HG02840 (cell line): ENCODE results near the gene SNAPC4.
"Not testable (repeated sequence)": the region's sequence is repeated elsewhere in the genome, so short reads cannot be mapped to it uniquely, and the experiment has no call there.

Source experiments
- ATAC-seq: cut with Tn5 transposase; IDR thresholded peaks from one replicate; pipeline ENCODE4 v1.9.1; 2021; ENCODE audit warnings: mild to moderate bottlenecking, moderate library complexity, moderate number of reproducible peaks; ENCODE audit not compliant: unreplicated experiment, low FRiP score

The SNAPC4 gene

DNA sequence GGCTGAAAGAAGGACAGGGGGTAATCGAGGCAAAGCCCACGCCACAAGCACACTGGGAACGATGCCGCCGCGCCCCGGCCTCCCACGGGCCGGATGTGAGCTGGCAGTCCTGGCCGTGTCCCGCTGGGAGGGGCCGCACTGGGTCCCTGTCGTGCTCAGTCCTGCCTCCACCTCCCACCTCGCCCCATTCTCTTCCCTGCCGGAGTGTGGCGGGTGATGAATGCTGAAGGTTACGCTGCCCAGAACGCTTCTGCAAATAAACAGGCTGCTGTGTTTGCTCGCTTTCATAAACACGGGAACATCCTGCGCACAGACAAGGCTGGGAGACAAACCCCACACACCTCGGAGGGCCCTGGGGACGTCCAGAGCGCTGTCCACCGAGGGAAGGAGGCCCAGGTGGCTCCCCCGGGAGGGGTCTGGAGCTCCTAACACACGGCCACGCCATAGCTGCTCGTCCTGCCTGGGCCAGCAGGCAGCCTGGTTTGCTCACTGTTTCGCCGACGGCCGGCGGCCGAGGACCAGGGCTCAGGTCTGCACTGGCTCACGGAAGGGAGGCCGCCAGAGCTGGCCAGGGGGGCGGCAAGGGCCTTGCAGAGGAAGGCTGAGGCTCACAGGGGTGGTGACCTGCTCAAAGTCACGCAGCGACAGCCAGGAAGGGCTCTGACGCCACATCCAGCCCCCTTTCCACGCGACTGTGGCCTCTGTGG, 38.8 kb downstream of the SNAPC4 start:
- no peak for ATAC-seq

DNA sequence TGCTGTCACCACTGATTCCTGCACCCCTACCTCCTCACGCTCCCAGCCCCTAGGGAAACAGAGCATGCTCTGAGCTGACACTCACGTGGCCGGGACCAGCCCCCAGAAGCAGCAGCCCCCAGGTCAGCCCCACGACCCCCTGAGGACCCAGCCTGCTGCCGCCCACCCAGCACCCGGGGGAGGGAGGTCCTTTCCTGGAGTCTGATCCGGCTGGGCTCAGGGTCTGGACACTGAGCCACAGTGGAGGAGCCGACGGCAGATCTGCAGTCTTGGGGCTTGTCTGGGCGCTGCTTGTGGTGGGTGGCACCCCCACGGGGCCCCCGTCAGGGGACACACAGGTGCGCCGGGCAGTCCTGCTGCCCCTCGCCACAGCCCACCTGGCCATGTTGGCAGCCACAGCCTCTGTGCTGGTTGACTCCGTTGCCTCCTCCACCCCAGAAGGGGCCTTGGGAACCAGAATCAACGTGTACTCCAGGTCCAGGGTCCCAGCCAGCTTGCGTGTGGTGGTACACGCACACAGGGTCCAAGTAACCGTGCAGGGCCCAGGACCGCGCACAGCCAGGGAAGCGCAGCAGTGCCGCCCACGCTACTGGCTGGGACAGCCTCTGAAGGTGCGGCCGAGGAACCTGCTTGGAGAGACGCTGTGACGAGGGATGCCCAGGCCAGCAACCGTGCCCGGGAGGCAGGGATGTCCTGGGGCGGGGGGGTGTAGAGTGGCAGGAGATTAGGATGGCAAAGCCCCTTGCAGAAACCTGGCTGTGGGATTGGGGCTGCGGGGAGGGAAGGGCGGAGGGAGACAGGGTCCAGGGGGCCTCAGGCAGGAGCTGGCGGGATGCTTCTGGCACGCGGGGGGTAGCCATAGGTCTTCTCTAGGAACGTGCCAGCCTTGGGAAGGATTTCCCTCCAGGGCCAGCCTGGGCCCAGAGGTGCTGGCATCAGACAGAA, 39.9 kb downstream of the SNAPC4 start:
- ATAC-seq: no peak

DNA sequence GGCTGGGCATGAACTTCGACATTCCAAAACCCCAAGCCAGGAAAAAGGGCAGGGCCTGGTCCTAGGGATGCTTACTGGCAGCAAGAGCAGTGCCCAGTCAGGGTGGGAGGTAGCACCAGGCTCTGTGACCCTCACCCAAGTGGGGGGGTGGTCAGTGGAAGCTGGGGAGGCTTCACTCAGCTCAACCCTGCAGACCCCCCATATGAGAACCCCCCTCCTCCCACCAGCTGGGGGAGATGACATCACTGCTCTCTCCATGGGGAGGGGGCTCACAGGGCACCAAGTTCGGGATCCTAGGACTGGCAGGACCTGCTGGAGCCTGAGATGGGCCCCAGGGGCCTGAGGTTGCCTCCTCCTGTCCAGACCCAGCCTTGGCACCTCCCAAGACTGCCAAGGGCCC, 41.1 kb downstream of the SNAPC4 start:
- ATAC-seq: no peak

DNA sequence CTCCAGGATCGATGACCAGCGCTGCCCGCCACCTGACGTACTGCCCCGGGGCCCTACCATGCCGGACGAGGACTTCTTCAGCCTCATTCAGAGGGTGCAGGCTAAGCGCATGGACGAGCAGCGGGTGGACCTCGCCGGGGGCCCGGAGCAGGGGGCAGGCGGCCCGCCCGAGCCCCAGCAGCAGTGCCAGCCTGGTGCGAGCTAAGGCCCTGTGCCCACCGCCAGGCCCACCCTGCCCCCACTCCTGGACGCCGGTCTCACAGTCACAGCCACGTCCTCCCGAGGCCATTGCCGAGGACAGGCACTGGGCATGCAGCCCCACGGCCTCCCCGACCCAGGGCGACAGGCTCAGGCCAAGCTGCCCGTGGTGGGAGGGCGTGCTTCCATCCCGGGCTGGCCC, 42.0 kb downstream of the SNAPC4 start:
- no peak for ATAC-seq

DNA sequence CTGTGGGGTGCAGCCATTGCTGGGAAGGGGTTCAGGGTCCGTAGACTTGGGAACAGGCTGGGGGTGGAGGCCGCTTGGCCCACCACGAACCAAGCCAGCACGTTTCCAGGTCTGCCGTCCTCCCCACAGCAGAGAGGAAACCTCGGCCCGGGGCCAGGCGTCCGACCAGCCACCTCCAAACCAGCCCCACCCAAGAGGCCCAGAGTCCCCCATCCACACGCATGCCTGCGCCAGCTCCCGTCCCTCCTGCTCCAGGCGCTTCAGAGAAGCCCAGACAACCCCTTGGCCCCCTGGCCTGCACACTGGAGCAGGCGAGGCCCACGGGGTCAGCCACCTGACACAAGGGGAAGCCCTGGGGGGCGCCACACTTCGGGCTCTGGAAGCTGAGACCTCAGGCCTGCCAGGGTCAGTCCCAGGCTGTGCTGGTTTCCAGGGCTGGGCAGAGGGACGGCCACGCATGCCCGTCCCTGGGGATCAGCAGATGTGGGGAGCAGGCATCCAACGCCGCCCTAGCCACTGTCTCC, 42.7 kb downstream of the SNAPC4 start:
- ATAC-seq: no peak

DNA sequence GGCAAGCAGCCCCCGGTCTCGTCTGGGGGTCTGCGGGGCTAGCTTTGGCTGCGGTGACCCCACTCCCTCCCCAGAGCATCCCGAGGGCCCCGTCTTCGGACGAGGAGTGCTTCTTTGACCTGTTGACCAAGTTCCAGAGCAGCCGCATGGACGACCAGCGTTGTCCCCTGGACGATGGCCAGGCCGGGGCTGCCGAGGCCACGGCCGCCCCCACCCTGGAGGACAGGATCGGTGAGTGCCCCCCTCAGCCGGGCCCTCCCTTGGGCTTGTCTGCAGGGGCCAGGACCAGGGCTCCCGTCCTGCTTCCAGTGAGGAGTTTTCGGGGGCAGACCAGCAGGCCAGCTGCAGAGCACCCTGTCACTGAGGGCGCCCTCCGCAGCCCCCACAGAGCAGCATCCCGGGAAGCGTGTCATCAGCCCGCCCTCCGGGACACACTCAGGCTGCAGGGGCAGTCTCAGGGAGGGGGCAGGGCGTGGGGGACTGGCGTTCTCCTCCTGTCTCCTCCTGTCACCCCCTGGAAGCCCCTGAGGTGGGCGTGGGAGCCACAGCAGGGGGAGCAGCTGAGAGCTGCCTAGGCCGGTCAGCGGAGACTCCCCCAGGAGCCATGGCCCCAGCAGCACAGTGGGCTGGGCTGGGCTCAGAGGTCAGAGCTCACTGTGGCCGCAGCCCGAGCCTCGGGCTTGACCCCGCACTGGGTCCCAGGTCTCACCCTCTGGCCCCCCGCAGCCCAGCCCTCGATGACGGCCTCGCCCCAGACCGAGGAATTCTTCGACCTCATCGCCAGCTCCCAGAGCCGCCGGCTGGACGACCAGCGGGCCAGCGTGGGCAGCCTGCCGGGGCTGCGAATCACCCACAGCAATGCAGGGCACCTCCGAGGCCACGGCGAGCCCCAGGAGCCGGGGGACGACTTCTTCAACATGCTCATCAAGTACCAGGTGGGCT, 44.1 kb downstream of the SNAPC4 start:
- ATAC-seq: no peak

DNA sequence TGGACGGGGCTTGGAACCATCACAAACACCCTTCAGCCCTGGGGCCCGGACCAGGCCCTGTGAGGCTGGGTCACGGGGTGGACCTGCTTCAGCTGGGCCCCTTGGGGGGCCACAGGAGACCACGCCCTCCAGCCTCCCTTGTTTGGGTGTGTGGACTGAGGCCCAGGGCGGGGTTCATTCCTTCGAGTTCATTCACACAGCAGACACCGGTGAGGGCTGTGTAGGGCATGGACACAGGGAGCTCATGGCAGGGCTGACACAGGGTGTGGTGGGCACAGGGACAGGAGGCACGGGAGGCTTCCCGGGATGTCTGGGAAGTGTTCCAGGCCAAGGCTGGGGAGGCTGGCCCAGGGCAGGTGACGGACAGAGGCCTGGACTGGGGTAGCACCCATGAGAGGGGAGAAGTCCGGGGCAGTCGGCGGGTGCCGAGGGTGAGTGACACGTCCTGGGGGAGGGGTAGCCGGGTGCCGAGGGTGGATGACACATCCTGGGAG, 45.3 kb downstream of the SNAPC4 start:
- ATAC-seq: no peak

DNA sequence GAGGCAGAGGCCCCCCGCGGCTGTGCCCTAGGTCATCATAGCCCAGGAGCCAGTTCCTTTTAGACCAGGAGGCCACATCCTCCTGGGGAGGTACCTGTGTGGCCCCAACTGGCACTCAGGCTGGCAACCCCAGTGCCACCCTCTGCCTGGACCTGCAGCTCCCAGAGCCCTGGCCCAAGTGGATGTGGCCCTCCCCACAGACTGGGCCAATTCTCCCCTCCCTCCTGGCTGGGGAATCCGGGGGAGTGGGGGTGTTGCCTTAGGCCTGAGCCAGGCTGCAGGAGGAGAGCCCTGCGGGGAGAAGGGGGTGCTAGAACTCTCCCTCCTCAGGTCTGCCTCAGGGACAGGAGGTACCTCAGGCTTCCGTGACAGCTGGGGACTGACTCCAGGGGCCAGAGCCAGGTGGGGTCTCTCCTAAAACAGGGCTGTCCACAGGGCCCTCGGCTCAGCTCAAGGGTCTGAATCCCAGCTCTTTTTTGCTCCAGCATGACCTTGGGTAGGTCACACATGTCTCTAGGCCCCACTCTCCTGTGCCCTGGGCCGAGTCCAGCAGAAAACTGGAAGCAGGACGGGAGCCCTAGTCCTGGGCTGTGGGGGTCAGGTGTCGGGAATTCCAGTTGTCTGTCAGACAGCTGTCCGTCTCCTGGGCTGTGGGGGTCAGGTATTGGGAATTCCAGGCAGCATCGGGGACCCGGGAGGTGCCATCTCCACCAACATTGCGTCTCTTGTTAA, 46.0 kb downstream of the SNAPC4 start:
- no peak for ATAC-seq

DNA sequence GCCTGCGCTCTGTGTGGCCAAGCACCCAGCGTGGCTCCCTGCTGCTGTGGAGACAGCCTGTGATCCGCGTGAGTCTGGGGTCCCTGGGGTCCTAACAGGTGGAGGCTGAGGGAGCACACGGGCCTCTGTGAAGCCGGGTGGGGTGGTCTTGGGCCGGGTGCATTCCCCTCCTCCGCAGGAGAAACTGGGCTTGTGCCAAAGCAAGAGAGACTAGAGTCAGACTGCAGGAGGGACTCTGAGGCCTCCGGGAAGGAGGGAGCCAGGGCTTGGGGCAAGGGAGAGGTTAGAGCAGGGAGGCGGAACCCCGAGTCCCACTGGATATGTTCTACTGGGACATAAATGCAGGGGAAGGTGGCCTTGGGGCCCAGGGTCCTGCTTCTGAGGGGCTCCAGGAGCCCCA, 46.9 kb downstream of the SNAPC4 start:
- ATAC-seq: no peak

DNA sequence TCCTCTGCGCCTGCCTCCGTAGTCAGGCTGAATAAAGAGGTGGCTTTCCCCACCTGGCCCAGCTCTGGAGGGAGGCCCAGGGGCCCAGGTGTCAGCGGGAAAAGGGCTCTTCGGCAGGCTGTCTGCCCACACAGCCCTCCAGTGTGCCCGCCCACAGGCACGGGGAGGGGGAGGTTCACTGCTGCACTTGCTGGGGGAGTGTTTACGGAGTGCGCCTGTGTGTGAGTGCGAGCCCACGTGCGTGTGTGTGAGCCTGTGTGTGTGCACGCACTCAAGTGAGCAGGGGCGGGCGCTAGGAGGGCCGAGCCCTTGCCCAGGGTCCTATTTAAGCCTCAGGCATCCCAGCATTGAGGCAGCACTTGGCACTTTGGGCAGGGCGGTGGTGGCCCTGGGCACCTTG, 47.3 kb downstream of the SNAPC4 start:
- ATAC-seq: no peak

DNA sequence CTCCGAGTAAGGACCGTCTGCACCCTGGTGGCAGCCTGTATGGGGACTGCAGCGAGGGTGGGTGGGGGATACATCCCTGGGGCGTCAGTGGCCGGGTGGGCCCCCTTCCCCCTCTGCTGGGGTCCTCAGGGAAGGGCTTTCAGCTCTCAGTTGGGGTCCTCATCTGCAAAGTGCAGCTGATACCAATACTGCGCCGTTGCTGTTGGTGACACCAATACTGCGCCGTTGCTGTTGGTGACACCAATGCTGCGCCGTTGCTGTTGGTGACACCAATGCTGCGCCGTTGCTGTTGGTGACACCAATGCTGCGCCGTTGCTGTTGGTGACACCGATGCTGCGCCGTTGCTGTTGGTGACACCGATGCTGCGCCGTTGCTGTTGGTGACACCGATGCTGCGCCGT, 48.1 kb downstream of the SNAPC4 start:
- not testable (repeated sequence) for ATAC-seq

DNA sequence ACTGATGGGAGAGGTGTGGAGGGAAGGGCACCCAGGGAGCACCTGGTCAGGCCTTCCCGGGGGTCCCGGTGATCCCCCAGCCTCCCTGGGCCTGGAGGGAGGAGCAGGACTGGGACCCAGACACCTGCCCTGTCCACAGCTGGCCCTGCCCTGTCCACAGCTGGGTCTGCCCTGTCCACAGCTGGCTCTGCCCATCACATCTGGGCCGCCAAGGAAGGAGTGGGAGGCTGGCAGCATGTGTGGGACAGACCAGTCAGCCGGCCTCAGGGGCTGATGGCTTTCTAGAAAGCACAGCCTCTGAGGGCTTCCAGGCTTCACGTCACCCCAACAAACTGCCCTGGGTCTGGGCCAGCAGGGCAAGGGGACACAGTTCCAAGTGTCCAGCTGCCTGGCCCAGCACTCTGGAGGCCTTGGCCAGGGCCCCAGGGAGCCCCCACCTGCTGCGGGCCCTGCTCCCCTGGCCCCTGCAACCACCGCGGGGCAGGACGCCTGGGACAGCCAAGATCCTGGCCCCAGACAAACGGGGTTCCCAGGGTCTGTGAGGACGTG, 48.6 kb downstream of the SNAPC4 start:
- no peak for ATAC-seq
